Suprapubic skin (tissue), 4 donors: Measurements from ENCODE around the gene KRAS. TPM values are rescaled to one million over a fixed set of nuclear protein-coding genes. Genes with fewer than 3 reads are reported as not detected.

Experiments used
- DNase-seq, 2 donors: peaks; one replicate each; pipeline ENCODE4 v3.0.0-alpha.2; 2019; ENCODE audit warnings: low spot score in 2 of 2
- H3K27ac ChIP-seq: fragments of 200-600 bp; sonication (generic); one replicate; pipeline ENCODE4 v1.5.1; 2019
- H3K27me3 ChIP-seq: fragments of 200-600 bp; sonication (generic); one replicate; pipeline ENCODE4 v1.5.1; 2019
- H3K36me3 ChIP-seq: fragments of 200-600 bp; sonication (generic); one replicate; pipeline ENCODE4 v1.5.1; 2019
- H3K4me1 ChIP-seq: fragments of 200-600 bp; sonication (generic); one replicate; pipeline ENCODE4 v1.5.1; 2019
- H3K4me3 ChIP-seq: fragments of 200-600 bp; sonication (generic); one replicate; pipeline ENCODE4 v1.5.1; 2019; ENCODE audit warnings: mild to moderate bottlenecking
- H3K9me3 ChIP-seq: fragments of 200-600 bp; sonication (generic); one replicate; pipeline ENCODE4 v1.5.1; 2019
- EP300 ChIP-seq: sonication (generic); formaldehyde crosslinking; IDR thresholded peaks from one replicate; pipeline ENCODE4 v1.6.1; 2017; ENCODE audit warnings: antibody characterized with exemption
- POLR2A ChIP-seq, 2 donors: fragments of 450-650 bp; IDR thresholded peaks; one replicate each; pipeline ENCODE4 v1.6.1; 2017; ENCODE audit warnings: antibody characterized with exemption in 2 of 2, mild to moderate bottlenecking in 2 of 2, moderate library complexity in 2 of 2
- POLR2AphosphoS5 ChIP-seq, 3 donors: sonication (generic); formaldehyde crosslinking; IDR thresholded peaks; one replicate each; pipeline ENCODE4 v1.6.1; 2017; ENCODE audit warnings: antibody characterized with exemption in 3 of 3
- WGBS: methylation state at CpG from one replicate; pipeline ENCODE4 v1.1.5; 2018; 5-methylcytosine and 5-hydroxymethylcytosine counted together
- total RNA-seq, 4 donors: library from RNA; depleted of rRNA; stranded (reverse); fragments of >200 nt; gene quantifications; one replicate each; pipeline ENCODE4 v1.1.0, GENCODE V29; 2016
- TF ChIP-seq, protein P1 (sequence below), 2 donors: fragments of 200-600 bp in 1 of 2; fragments of 450-650 bp in 1 of 2; sonication (generic) in 1 of 2; IDR thresholded peaks; one replicate each; pipeline ENCODE4 v1.5.1; 2016 to 2019; ENCODE audit warnings: antibody characterized with exemption in 2 of 2, mild to moderate bottlenecking in 1 of 2, moderate library complexity in 1 of 2

KRAS gene
- total RNA-seq, 4 donors from 2014 or later, result 14.9 to 26.8 (median 19.2) TPM

DNA sequence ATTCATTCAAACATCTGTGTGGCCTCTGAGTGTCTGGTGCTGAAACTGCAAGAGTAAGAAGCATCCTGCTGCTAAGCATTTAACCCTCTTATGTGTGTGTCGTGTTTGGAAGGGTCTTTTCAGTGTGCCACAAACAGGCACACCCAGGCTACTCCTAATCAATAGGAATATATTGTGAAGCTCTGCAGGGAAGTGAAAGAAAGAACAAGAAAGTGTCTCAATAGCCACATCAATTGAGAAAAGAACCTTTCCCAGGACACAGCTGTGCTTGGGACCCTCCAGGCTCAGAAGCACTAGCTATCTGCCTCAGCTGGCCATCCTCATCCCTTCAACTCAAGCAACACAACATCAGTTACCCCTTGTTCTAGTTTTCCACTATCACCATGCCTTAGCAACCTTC lies 13.4 kb upstream of the KRAS start:
- Histone ChIP-seq H3K9me3 (no peaks in the 10 kb centered on the region), H3K4me1 (no peaks in the 10 kb centered on the region), H3K27ac (no peak overlapping the region), H3K27me3 (no peaks in the 10 kb centered on the region), H3K4me3 (no peak overlapping the region), H3K36me3 (no peaks in the 10 kb centered on the region)
- no peak for TF ChIP-seq POLR2A (IDR thresholded peaks at IDR 0.05)
- TF ChIP-seq, protein P1, sequence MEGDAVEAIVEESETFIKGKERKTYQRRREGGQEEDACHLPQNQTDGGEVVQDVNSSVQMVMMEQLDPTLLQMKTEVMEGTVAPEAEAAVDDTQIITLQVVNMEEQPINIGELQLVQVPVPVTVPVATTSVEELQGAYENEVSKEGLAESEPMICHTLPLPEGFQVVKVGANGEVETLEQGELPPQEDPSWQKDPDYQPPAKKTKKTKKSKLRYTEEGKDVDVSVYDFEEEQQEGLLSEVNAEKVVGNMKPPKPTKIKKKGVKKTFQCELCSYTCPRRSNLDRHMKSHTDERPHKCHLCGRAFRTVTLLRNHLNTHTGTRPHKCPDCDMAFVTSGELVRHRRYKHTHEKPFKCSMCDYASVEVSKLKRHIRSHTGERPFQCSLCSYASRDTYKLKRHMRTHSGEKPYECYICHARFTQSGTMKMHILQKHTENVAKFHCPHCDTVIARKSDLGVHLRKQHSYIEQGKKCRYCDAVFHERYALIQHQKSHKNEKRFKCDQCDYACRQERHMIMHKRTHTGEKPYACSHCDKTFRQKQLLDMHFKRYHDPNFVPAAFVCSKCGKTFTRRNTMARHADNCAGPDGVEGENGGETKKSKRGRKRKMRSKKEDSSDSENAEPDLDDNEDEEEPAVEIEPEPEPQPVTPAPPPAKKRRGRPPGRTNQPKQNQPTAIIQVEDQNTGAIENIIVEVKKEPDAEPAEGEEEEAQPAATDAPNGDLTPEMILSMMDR (IDR thresholded peaks at IDR 0.05), result no peak
- 40% methylated on average over 1 of the region's 1 CpG for WGBS
- no peak for DNase-seq

- Histone ChIP-seq H3K27ac (no peak overlapping the region), H3K36me3 (no peaks in the 10 kb centered on the region), H3K9me3 (no peaks in the 10 kb centered on the region), H3K4me3 (no peak overlapping the region), H3K4me1 (no peaks in the 10 kb centered on the region), H3K27me3 (no peaks in the 10 kb centered on the region)
- TF ChIP-seq, protein P1 (IDR thresholded peaks at IDR 0.05), result no peak
- TF ChIP-seq POLR2A (IDR thresholded peaks at IDR 0.05) (no peak), POLR2AphosphoS5 (IDR thresholded peaks at IDR 0.05) (no peak), EP300 (no peak)
- DNase-seq, result no peak
- WGBS, result 92% methylated on average over 4 of the region's 4 CpGs
Measured at GRCh38 chr12:25263594-25263993, 12.9 kb upstream of the KRAS start.

GRCh38 chr12:25262389-25263074 lies 11.8 kb upstream of the KRAS start:
- H3K9me3 ChIP-seq, result no peaks in the 10 kb centered on the region
- no peak for DNase-seq
- TF ChIP-seq, protein P1 (IDR thresholded peaks at IDR 0.05), result no peak
- TF ChIP-seq POLR2A (IDR thresholded peaks at IDR 0.05) (no peak), POLR2AphosphoS5 (IDR thresholded peaks at IDR 0.05) (no peak), EP300 (no peak)
- H3K4me3 ChIP-seq, result no peak overlapping the region
- 79% methylated on average over 1 of the region's 1 CpG for WGBS
- no peaks in the 10 kb centered on the region for H3K27me3 ChIP-seq
- no peak overlapping the region for H3K27ac ChIP-seq
- no peaks in the 10 kb centered on the region for H3K4me1 ChIP-seq
- no peaks in the 10 kb centered on the region for H3K36me3 ChIP-seq

DNA sequence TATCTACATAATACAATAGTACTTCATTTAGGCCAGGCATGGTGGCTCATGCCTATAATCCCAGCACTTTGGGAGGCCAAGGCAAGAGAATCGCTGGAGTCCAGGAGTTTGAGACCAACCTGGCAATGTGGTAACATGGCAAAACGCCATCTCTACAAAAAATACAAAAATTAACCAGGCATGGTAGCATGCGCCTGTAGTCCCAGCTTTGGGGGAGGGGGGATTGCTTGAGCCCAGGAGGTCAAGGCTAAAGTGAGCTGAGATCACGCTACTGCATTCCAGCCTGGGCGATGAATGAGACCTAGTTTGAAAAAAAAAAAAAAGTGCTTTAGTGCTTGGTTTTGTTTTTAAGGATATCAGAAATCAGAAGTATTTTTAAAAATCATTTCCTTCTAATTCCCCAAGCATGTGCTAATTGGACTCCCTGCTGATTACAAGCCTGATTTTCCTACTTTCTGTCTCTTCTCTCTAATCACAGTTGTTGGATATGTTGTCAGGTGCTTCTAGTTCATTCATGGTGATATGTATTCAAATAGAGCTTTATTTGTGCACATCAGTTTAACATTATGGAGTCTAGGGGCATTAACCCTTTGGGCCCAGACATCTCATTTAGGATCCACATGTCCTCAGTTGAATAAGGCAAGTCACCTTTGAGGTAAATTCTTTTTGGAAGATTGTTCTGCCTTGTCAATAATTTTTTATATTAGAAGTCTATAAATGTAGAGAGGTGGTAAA lies 7.0 kb upstream of the KRAS start:
- WGBS, result 89% methylated on average over 5 of the region's 5 CpGs
- no peaks in the 10 kb centered on the region for H3K36me3 ChIP-seq
- no peaks in the 10 kb centered on the region for H3K27me3 ChIP-seq
- no peak overlapping the region for H3K4me3 ChIP-seq
- no peaks in the 10 kb centered on the region for H3K9me3 ChIP-seq
- H3K4me1 ChIP-seq, result peaks cover 12% of the 10 kb centered on the region
- DNase-seq, result no peak
- TF ChIP-seq POLR2A (IDR thresholded peaks at IDR 0.05) (no peak), EP300 (no peak), POLR2AphosphoS5 (IDR thresholded peaks at IDR 0.05) (no peak)
- TF ChIP-seq, protein P1 (IDR thresholded peaks at IDR 0.05), result no peak
- H3K27ac ChIP-seq, result no peak overlapping the region

DNA sequence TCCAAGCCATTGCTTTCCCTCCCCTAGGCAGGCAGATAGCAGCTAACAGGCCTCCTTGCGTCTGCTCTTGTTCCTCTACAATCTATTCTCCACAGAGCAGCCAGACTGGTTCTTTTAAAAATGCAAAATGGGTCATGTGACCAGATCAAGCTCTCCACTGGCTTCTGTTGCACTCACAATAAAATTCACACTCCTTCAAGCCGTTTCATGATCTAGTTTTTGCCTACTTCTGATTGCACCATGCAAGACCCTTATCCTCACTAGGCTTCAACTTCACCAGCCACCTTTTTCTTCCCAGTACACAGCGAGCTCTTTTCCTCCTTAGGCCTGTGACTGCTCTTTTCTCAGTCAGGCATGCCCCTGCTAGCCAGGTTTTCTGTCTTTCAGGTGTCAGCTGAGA lies 6.1 kb upstream of the KRAS start:
- TF ChIP-seq POLR2AphosphoS5 (IDR thresholded peaks at IDR 0.05), result no peak
- TF ChIP-seq EP300, result no peak
- H3K4me1 ChIP-seq, result peaks cover 14% of the 10 kb centered on the region
- no peaks in the 10 kb centered on the region for H3K27me3 ChIP-seq
- no peaks in the 10 kb centered on the region for H3K36me3 ChIP-seq
- peak overlapping the region; percentile 1 for H3K27ac ChIP-seq
- no peaks in the 10 kb centered on the region for H3K9me3 ChIP-seq
- 48% methylated on average over 3 of the region's 3 CpGs for WGBS
- DNase-seq, result no peak
- H3K4me3 ChIP-seq, result no peak overlapping the region
